T1000 (cell line): Measurements from ENCODE around the gene EBPL.

Experiments
- DNase-seq: peaks from one replicate; lab custom pipeline; 2025; ENCODE audit warnings: mixed read lengths; lab: John Stamatoyannopoulos, UW

EBPL gene

DNA sequence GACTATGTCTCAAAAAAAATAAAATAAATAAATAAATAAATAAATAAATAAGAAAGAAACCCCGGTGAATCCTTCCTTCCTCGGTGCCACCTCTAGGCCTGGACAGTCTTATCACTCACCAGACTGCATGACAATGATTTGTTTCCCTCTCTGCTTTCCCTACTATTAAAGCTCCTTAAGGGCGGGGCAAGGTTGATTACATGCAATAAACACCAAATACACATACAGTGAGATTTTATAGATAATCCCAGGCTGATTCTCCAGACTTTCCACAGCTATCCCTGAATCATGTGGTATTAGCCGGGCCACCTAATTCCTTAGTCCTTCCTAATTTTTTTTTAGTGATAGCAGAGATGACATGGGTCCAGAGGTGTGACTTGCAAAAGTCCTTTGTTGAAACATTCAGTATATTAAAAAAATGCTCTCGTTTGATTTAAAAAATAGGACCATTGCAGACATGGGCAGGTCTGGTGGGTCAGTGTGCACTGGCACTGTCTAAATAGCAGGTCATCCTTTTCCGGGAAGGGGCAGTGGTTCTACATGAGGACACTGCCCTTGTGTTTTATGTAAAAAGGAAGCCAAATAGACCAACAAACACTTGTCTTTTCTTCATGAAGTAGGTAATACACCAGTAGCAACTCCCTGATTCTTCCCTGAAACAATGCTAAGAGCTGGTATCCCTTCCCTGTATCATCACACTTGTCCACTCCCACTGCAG lies 14.5 kb downstream of the EBPL start:
- no peak for DNase-seq

DNA sequence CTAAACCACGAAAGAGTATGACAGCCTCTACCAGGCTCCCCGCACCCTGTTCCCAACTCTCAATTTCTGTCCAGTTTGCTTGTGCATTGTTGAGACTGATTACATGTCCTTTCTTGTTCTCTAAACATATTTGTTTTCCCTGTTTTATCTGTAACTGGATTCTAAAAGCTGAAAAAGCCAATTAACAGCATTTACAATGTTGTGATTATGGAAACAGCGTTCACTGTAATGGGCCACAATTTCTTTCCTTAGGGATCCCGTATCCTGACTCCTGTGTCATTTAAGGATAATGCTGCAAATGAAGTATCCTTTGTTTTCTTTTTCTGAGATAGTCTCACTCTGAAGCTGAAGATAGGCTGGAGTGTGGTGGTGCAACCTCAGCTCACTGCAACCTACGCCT lies 20.5 kb downstream of the EBPL start:
- no peak for DNase-seq

DNA sequence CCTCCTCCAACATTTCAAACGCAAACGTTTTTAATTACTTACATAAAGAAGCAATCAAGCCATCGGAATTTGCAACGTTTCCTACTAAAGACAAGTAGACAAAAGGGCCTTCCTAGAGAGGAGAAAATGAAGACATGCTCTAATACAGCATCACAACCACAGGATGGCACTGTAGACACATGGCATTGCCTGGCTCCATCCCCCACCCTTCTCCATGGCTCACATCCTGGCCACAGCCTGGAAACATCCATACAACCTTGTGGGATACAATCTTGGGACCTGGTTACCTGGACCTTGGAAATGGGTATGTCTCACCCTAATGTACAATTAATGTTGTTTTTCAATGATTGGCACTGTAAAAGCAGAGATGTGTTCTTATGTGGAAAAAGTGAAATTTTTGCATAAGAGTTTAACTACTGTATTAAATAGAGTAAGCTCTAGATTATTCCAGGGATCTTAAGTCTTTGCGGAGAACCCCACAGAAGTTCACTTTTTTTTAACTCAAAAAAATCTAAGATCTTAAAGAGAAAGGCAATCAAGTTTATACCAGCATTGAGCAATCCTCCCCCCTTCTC lies 21.5 kb downstream of the EBPL start:
- DNase-seq, result no peak

DNA sequence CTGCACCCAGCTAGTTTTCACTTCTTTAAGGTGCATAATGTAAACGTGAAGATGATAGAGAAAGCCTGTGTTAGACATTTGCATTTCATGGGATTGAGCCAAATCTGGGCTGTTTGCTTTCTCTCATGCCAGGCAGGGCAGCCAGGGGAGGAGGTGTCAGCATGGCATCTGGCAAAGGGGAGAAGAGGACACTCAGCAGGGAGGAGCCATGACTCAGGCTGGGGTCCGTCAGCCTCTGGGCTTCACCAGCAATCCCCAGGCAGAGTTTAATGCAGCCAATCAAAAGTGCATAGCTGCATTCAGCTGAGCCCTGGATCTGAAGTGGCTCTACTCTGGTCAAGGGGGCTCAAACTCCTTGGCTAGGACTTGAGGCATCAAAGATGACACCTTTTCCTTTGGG lies 23.5 kb downstream of the EBPL start:
- DNase-seq, result no peak

DNA sequence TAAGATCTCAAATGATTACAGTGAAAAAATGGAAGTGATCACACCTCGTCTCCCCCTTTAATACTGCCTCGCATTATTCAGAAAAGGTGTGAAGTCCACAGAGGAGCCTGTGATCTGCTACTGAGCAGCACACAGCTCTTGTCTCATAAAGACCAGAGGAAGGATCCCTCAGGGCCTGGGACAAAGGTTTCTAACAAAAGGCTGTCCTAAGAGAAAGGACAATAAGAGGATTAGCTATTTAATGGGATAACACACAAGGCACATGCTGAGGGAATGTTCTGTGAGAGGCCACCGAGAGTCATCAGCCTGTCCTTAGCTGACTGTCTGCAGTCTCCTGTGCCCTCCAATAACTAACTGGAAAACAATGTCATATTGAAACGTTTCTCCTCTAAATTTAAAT lies 26.7 kb downstream of the EBPL start:
- no peak for DNase-seq

DNA sequence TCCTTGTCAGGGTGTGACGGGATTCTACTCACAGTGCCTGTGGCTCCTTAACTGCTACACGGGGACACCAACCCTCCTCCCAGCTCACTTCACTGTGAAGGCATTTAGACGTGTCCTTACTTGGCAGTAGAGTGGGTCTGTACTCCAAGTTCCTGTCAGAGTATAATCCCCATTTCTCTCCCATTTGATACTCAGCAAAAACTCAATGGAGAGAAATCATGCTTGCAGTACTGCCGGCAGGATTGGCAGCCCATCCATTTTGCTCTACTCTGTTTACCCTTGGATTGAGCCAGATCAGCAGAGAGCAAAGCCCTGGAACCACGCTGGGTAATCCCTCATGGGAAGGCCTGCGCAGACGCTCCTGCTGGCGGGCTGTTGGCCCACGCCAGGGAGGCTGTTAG lies 34.0 kb downstream of the EBPL start:
- DNase-seq, result no peak

DNA sequence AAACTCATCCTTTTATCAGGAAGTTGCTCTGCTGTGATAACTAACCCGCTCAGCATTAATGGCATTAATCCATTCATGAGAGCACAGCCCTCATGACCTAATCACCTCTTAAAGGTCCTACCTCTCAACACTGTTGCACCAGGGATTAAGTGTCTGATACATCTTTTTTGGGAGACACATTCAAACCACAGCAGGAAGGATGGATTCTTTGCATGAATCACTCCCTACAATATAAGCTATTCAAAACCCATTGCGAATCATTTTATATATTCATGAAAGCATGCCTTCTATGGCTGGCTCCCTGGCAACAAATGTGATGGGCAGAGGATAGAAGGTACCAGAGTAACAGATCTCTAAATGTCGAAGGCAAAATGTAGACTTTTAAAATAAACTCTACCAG lies 35.4 kb downstream of the EBPL start:
- no peak for DNase-seq

DNA sequence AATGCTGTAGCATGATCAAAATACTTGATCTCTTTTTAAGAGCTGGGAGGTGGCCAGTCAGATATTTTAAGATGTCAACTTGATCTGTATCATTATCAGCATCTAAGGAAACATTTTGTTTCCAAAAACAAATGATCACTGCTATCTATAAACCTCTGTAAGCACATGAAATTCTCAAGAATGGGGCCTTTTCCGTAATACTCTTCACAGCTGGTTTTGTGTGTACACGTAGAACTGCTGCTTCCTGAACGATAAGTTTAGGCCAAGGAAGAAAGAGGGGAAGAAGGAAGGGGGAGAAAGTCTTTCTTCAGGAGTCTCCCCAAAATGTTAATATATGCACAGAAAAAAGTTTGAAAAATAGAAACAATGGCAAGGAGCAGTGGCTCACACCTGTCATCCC lies 37.3 kb downstream of the EBPL start:
- DNase-seq, result no peak

DNA sequence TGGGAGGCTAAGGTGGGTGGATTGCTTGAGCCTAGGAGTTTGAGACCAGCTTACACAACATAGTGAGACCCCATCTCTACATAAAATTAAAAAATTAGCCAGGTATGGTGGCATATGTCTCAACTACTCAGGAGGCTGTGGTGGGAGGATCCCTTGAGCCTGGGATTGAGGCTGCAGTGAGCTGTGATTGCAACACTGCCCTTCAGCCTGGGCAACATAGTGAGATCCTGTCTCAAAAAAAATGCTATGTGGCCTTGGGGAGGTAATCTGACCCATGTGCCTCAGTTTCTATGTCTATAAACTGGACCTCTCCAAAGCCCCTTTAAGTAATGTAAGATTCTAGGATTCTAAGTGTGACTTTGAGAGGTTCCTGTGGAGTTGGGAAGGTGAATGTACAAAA lies 37.8 kb downstream of the EBPL start:
- no peak for DNase-seq

DNA sequence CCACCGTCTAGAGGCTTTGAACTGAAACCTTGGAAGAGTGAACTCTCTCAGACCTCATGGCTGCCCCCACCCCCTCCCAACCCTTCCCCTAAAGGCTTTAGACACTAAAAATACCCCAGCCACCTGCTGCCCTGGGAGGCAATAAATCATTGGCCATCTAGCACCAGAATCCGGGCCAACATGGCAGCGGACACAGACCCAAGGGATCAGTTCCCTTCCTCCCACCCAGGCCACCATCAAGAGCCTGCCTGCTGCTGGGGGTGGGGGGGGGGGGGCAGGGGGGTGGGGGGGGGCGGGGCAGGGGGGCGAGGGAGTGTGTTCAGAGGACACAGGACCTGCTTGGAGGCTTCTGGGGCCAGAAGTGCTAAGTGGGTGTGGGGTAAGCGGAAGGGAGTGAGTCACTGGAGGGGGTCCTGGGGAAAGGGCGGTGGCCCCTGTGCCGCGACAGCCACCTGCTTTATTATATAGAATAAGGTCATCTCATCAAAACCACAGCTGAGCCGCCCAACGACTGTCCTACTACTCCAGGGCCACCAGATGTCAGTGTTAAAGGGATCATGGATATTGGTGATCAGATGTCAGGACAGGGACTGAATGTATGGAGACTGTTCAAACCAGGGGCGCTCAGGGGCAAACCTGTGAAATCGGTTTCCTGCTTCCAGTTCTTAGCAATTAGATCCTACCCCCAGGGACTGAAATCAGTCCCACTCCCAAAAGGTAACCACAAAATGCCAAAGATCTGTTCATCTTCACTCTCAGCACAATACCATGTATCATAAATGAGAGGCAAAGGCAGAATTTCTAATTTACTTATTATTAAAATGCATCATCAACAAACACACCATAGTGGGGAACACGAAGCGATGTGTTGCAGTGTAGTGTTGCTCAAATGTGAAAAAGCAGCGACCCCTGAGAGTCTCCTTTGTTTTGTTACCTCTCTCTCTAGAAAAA lies 38.7 kb downstream of the EBPL start:
- no peak for DNase-seq

DNA sequence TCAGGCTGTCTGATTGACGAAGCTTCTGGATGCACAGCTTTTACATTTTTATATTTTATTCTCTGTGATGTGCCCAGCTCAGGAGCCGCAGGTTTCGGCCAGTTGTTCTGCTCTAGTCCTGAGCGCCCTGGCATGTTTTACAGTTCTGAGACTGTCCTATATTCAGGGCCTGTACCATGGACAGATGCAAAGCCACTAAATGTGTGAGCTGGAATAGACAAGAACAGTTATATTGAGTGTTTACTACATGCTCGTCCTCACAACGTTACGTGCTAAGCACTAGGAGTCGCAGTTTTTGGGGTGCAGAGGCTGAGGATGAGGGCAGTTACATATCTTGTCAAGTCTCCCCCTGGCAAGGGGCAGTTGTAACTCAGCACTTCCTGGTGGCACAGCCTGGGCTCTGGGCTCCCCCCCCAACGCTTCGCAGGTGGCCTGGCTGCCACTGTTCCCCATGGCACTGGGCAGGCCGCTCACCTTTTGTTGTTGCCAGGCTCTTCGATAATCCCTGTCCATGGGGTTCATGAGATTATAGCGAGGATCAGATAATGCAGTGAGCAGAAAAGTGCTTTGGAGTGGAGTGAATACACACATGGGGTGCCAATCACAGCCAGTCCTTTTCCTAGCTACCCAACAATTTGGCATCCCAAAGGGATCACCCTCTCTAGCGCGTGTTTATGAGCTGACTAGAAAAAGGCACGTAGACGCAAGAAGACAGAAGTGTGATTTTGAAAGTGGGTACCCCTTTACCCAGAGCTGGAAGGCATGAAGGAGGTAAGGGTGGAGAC lies 39.5 kb downstream of the EBPL start:
- DNase-seq, result no peak

DNA sequence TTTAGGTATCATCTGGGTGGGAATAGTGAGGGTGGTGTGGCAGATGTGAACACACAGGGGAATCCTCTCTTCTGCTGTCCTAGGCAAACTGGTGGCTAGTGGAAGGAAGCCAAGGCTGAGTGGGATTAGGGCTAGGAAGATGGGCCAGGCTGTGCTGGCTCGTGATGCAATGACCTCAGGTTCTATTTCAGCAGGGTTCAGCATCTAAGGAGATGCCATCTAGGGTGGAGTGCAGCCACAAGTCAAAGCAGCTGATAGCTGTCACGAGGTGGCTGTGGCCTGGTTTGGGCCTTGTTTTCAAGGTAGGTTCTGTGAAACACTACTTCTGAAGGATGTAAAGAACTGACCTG lies 41.3 kb downstream of the EBPL start:
- no peak for DNase-seq

DNA sequence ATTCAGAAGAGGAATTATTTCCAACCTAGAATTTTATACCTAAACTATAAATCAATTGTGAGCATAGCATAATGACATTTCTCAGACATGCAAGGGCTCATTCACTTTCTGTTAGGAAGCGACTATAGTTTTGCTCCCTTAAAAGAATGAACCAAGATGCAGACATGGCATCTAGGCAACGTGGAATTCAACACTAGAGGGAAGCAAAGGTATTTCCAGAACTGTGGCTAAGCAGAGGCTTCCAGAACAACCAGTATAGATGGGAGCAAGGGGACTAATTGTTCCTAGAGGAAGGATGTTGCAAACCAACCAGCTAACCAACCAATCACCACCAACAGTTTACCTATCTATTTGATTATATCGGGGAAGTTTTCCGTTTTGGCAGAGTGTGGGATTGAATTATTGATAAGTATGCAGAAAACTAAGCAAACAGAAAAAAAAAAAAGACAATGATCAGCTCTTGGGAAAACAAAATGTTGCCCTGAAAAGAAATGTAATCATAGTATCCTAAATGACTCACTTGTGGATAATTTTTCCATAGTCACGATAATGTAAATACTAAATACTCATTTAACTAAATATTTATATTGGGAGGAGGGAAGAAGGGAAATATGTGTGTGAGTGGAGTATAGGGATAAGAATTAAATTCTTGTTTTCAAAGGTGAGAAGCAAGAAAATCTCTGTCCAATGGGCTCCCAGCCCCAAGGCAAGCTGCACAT lies 41.9 kb downstream of the EBPL start:
- no peak for DNase-seq

DNA sequence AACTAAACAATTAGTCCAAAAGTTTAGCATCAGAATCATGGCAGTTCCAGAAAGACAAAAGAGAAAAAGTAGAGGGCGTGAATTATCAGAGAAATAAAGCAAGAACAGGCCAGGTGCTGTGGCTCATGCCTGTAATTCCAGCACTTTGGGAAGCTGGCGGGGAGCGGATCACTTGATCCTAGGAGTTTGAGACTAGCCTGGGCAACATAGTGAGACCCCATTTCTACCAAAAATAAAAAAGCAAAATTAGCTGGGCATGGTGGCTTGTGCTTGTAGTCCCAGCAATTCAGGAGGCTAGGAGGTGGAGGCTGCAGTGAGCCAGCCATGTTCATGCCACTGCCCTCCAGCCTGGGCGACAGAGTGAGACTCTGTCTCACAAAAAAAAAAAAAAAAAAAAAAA lies 44.6 kb downstream of the EBPL start:
- no peak for DNase-seq

DNA sequence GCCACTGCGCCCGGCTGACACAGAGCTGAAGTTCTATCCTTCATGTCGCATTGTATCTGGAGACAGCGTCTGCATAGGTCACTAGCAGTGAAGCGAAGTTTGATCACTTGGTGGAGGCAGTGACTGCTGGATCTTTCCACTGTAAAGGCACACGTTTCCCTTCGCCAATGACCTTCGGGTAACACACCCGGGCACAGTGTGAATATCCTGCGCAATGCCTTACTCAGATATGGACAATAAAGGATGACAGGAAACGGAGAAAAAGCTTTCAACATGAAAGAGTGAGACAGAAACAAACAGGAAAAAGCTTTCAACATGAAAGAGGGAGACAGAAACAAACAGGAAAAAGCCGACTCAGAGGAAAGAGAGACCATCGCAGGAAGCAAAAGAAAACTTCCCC lies 45.8 kb downstream of the EBPL start:
- no peak for DNase-seq

DNA sequence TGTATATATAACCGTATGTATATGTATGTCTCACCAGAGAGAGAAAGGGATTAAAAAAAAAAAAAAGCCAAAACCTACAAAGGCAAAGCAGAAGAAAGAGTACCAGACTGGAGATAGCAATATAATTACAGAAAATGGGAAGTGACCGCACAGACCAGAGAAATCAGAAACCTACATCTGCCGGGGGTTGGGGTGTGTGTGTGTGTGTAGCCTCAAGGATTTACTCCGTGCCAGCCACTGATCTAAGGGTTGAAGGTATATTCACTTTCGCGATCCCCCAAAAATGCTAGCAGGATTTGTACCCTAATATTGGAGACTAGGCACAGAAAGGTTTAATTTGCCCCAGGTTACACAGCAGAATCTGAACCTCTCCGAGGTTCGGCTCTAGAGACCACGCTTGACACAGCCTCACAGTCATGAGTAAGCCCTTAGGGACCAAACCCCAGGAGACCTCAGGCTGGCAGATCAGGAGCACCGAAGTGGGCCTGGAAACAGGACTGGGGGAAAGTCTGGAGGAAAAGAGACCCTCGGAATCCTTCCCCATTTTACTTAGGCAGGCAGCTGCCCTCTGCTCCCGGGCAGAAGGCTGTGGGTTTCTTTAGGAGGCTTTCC lies 48.1 kb downstream of the EBPL start:
- no peak for DNase-seq

DNA sequence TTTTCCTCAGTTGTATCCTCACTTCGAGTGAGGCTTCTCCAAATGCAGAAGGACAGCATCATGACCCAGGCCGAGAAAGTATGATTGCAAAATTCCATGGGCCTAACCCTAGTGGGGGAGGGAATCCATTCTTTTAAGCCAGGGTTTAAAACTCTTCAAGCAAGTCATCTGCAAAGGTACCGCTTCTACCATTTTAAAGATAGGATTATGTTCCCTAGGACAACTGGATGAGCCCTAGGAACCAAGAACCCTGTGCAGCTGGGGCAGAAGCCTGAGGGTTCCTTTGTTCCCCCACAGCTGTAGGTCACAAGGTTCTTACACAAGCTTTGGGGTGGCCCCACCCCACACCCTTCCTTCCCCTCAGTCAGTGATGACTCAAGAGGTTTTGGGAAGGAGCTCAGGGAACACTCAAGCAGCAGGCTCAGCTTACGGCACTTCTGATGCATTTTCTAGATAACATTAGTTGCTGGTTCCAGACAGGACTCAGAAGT lies 49.4 kb downstream of the EBPL start:
- DNase-seq, result no peak

DNA sequence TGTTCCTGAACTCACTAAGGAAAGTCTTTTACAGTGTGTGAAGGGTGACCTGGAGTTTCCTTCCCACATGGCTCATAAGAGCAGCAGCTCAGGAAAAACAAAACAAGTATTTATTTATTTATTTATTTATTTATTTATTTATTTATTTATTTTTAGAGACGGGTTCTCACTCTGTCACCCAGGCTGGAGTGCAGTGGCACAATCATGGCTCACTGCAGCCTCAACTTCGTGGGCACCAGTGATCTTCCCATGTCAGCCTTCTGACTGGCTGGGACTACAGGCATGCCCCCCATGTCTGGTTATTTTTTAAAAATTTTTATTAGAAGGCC lies 52.6 kb downstream of the EBPL start:
- DNase-seq, result no peak

DNA sequence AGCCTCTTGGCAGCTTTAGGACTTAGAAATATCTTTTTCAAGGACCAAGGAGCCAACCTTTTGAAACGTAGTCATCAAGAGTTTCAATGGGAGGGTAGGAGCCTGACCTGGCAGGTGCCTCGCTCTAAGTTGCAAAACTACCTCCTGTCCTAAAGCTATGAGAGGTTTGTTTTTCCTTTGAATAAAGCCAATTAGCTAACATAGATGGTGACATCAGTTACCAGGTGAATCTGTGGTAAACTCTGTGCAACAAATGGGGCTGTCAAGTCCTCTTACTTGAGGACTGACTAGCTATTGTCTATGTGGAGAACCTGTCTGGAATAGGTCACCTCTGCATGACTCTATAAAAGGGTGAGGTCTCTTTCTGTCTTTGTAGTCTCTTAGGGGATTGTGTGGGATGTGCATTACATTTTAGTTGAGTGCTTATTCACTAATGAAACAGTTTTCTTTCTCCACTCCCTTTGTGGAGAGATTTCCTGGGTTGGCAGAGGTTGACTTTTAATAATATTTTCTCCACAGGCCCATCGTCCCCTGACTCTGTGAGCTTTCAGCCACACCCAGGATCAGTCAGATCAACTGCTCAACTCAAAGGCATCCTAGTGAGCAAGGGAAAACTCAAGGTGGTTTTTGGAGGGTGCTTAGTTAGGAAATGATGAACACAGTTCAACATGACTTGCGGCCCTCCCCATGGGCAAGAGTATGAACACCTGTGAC lies 53.1 kb downstream of the EBPL start:
- DNase-seq, result no peak

DNA sequence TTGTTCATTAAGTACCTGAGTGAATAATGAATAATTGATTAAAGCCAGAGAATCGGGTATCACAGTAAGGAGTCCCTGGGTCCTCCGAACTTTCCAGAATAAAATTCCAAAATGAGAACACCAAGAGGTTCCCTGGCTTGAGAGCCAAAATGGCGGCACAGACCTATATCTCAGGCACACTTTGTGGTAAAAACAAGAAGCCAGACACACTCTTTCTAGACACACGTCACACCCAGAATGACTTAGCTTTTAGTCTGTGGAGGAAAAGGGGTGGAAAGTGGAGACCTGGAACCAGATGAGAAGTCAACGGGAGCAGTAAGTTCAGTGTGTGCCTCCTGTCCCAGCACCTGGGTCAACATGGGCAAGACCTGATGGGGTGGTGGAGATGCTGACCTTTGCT lies 54.6 kb downstream of the EBPL start:
- DNase-seq, result no peak
